Calu3 (cell line): ENCODE results near the gene MGAT5. TPM values are rescaled to one million over a fixed set of nuclear protein-coding genes. Genes with fewer than 3 reads are reported as not detected.
A peak's percentile ranks its signal among the peaks of the same experiment; 100 is the strongest.

Experiments used
- BruUV-seq: library from RNA; stranded (reverse); fragments of 400-500 nt; replicated peaks from 2 replicates; lab custom pipeline; 2021; lab: Mats Ljungman, UMichigan
- CTCF ChIA-PET: fragments of 300-600 bp; sonication (Branson Sonifier 250); formaldehyde crosslinking; loops from one replicate; lab custom pipeline; 2022; ENCODE audit warnings: antibody characterized with exemption; lab: Charles Lee
- DNase-seq: peaks from one replicate; pipeline ENCODE4 v3.0.0; 2022
- H3K27ac Mint-ChIP-seq: one replicate; pipeline ENCODE4 v1.8.0; 2022; ENCODE audit warnings: mixed read lengths; ENCODE audit not compliant: unreplicated experiment
- H3K27me3 Mint-ChIP-seq: one replicate; pipeline ENCODE4 v1.8.0; 2022; ENCODE audit warnings: mixed read lengths; ENCODE audit not compliant: unreplicated experiment
- H3K36me3 Mint-ChIP-seq: one replicate; pipeline ENCODE4 v1.8.0; 2022; ENCODE audit warnings: mild to moderate bottlenecking, moderate library complexity, mixed read lengths; ENCODE audit not compliant: insufficient read depth, unreplicated experiment
- H3K4me1 Mint-ChIP-seq: one replicate; pipeline ENCODE4 v1.8.0; 2022; ENCODE audit warnings: mild to moderate bottlenecking, low read depth, mixed read lengths; ENCODE audit not compliant: unreplicated experiment
- H3K4me3 Mint-ChIP-seq: one replicate; pipeline ENCODE4 v1.8.0; 2022; ENCODE audit warnings: mild to moderate bottlenecking, low read depth, moderate library complexity, mixed read lengths; ENCODE audit not compliant: unreplicated experiment
- H3K9me3 Mint-ChIP-seq: one replicate; pipeline ENCODE4 v1.8.0; 2022; ENCODE audit warnings: low read depth, mixed read lengths; ENCODE audit not compliant: unreplicated experiment
- intact Hi-C: fragments of 100-400 bp; cut with micrococcal nuclease; formaldehyde crosslinking; loops from one replicate; pipeline ENCODE4 v1.10.0; 2022; ENCODE audit not compliant: unreplicated experiment
- total RNA-seq: library from RNA; stranded (reverse); gene quantifications from 2 replicates; pipeline ENCODE4 v1.2.3, GENCODE V29; 2022
- TF ChIP-seq, protein P1 (sequence below): fragments of 200-600 bp; IDR thresholded peaks from one replicate; pipeline ENCODE4 v1.8.0; 2022; ENCODE audit warnings: antibody characterized with exemption; ENCODE audit not compliant: unreplicated experiment

The MGAT5 gene
- total RNA-seq, 1 experiment from 2014 or later = 129 TPM

DNA sequence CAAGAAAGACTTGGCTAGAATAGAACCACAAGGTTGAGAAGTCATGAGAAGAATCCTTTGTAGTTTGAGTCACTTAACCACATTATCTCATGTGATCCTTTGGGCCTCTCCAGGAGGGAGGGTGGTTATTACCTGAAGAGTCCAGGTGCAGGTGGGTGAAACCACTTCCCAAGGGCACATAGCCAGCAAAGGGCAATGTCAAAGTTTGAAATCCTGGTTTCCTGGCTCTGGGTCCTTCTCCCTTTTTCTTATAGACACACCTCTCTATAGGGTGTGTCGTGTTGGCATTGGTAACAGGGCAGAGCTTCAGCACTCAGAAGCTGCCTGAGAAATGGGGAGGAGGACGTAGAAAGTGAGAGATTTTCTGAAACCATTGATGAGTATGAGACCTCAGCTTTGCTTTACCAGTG lies 137.9 kb downstream of the MGAT5 start:
- intact Hi-C loops = no loop called here
- TF ChIP-seq, protein P1, sequence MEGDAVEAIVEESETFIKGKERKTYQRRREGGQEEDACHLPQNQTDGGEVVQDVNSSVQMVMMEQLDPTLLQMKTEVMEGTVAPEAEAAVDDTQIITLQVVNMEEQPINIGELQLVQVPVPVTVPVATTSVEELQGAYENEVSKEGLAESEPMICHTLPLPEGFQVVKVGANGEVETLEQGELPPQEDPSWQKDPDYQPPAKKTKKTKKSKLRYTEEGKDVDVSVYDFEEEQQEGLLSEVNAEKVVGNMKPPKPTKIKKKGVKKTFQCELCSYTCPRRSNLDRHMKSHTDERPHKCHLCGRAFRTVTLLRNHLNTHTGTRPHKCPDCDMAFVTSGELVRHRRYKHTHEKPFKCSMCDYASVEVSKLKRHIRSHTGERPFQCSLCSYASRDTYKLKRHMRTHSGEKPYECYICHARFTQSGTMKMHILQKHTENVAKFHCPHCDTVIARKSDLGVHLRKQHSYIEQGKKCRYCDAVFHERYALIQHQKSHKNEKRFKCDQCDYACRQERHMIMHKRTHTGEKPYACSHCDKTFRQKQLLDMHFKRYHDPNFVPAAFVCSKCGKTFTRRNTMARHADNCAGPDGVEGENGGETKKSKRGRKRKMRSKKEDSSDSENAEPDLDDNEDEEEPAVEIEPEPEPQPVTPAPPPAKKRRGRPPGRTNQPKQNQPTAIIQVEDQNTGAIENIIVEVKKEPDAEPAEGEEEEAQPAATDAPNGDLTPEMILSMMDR = no peak
- DNase-seq = peak; percentile 48
- CTCF ChIA-PET = interaction anchor here (0.9 to 1.6 kb wide), 3 partner anchors 15 to 89 kb away, joined by 3 to 6 read pairs (median 3); no protein-coding TSS in a partner anchor
- BruUV-seq = no TSS peak
- H3K27me3 Mint-ChIP-seq = no peaks in the 10 kb centered on the region
- H3K4me3 Mint-ChIP-seq = peak overlapping the region; percentile 24
- H3K36me3 Mint-ChIP-seq = peaks cover 10% of the 10 kb centered on the region
- H3K9me3 Mint-ChIP-seq = no peaks in the 10 kb centered on the region
- H3K4me1 Mint-ChIP-seq = peaks cover 22% of the 10 kb centered on the region
- H3K27ac Mint-ChIP-seq = peak overlapping the region; percentile 51

DNA sequence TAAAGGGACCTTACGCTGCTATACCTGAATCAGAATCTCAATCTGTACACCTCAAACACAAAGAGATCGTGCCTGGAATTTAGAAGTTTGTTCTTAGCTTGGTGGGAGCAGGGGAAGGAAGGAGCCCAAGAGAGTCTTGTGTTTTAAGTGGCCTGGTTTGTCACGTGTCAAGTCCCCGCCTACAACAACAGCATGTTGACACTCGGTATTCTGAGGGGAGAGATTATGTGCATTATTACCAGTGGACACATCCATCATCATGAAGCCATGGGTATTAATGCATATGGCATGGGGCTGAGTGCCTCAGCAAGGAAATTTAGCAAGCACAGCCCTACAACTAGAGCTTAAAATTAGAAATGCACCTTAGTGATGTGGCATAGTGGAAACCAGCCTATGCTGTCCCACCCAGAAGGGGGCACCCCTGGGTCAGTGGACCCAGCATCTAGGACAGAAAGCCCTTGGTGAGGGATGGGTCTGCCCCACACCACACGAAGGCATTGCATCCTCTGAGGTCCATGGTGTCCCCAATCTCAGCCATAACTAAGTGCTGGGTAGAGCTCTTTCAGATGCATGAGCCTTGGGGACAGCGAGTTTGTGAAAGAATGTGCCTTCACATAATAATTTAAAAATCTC lies 138.7 kb downstream of the MGAT5 start:
- no peak for DNase-seq
- H3K27me3 Mint-ChIP-seq = no peaks in the 10 kb centered on the region
- no peaks in the 10 kb centered on the region for H3K9me3 Mint-ChIP-seq
- TF ChIP-seq, protein P1 = no peak
- H3K4me3 Mint-ChIP-seq = no peak overlapping the region
- intact Hi-C loops = no loop called here
- no peak overlapping the region for H3K27ac Mint-ChIP-seq
- no TSS peak for BruUV-seq
- peaks cover 10% of the 10 kb centered on the region for H3K36me3 Mint-ChIP-seq
- CTCF ChIA-PET = interaction anchor here (0.7 to 1.6 kb wide), 4 partner anchors 14 to 90 kb away, joined by 3 to 6 read pairs (median 4); no protein-coding TSS in a partner anchor
- peaks cover 22% of the 10 kb centered on the region for H3K4me1 Mint-ChIP-seq

DNA sequence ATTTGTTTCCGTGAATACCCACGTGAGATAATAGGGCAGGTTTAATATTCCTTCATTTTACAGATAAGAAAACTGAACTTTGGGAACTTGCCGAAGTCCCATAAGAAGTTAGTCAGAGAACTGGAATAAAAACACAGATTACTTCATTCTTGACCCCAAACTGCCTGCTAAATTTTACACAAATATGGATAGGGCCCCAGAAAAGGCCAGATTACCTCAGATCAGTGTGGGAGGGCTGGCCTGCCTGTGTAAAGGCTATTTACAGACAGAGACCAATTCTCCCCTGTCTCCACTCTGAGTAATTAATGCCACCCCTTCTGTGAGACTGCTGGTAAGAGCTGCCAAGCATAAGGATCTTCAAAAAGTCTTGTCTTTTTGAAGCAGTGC lies 139.2 kb downstream of the MGAT5 start:
- H3K9me3 Mint-ChIP-seq = no peaks in the 10 kb centered on the region
- H3K27me3 Mint-ChIP-seq = no peaks in the 10 kb centered on the region
- no peak for DNase-seq
- TF ChIP-seq, protein P1 = no peak
- no peak overlapping the region for H3K4me3 Mint-ChIP-seq
- BruUV-seq = no TSS peak
- H3K36me3 Mint-ChIP-seq = peaks cover 15% of the 10 kb centered on the region
- intact Hi-C loops = no loop called here
- H3K4me1 Mint-ChIP-seq = peaks cover 22% of the 10 kb centered on the region
- H3K27ac Mint-ChIP-seq = no peak overlapping the region
- CTCF ChIA-PET = interaction anchor here (1.6 kb wide), 1 partner anchor 18 kb away, joined by 6 read pairs; no protein-coding TSS in a partner anchor

DNA sequence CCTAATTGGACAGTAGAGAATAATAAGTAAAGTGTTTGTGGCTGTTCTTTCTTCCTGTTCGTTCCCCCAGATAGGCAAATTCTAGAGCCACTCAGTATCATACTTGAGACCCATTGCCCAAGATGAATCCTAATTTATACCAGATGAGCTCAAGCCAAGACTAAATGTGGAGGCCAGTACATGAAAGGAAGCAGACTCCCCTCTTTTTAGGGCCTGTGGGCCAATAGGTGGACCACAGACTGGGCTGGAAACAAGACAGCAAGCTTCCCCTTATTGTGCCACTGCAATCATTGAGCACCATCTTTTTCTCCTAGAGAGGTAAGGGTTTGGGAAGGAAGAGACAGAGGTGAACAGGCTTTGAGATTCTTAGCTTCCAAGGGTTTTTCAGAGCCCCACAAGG lies 141.9 kb downstream of the MGAT5 start:
- Mint-ChIP-seq H3K36me3 (peaks cover 15% of the 10 kb centered on the region), H3K4me3 (no peak overlapping the region), H3K4me1 (peaks cover 21% of the 10 kb centered on the region), H3K27ac (no peak overlapping the region), H3K27me3 (no peaks in the 10 kb centered on the region), H3K9me3 (no peaks in the 10 kb centered on the region)
- TF ChIP-seq, protein P1 = no peak
- DNase-seq = no peak
- no TSS peak for BruUV-seq
- intact Hi-C loops = no loop called here
- CTCF ChIA-PET = interaction anchor here (0.5 to 0.6 kb wide), 2 partner anchors 75 to 850 kb away, joined by 3 to 4 read pairs; no protein-coding TSS in a partner anchor
